Ascending aorta (tissue), 2 donors: Measurements from ENCODE around the gene TMEM163. TPM values are rescaled to one million over a fixed set of nuclear protein-coding genes. Genes with fewer than 3 reads are reported as not detected.

ENCODE experiments used
- DNase-seq, 2 donors: peaks; one replicate each; pipeline ENCODE4 v3.0.0-alpha.2; 2019; ENCODE audit warnings: low spot score in 2 of 2
- H3K27ac ChIP-seq, 2 donors: fragments of 200-600 bp; sonication (generic); one replicate each; pipeline ENCODE4 v1.5.1; 2016 to 2017; ENCODE audit warnings: mild to moderate bottlenecking in 1 of 2
- H3K27me3 ChIP-seq: fragments of 200-600 bp; sonication (generic); one replicate; pipeline ENCODE4 v1.5.1; 2017
- H3K36me3 ChIP-seq, 2 donors: fragments of 200-600 bp; sonication (generic); one replicate each; pipeline ENCODE4 v1.5.1; 2016
- H3K4me1 ChIP-seq, 2 donors: fragments of 200-600 bp; sonication (generic); one replicate each; pipeline ENCODE4 v1.5.1; 2016 to 2017; ENCODE audit warnings: mild to moderate bottlenecking in 1 of 2
- H3K4me3 ChIP-seq, 2 donors: fragments of 200-600 bp; sonication (generic); one replicate each; pipeline ENCODE4 v1.5.1; 2016 to 2017; ENCODE audit warnings: mild to moderate bottlenecking in 1 of 2
- H3K9me3 ChIP-seq, 2 donors: fragments of 200-600 bp; sonication (generic); one replicate each; pipeline ENCODE4 v1.5.1; 2016
- CTCF ChIP-seq, 3 experiments: fragments of 200-600 bp in 2 of 3; fragments of 450-650 bp in 1 of 3; sonication (generic) in 2 of 3; IDR thresholded peaks; one replicate each; pipeline ENCODE4 v1.5.1; 2016 to 2019; ENCODE audit warnings: antibody characterized with exemption in 3 of 3, mild to moderate bottlenecking in 1 of 3, moderate library complexity in 1 of 3
- intact Hi-C: fragments of 100-400 bp; cut with DNase I; formaldehyde crosslinking; loops from one replicate; pipeline ENCODE4 v1.15.1; 2023
- total RNA-seq: library from RNA; depleted of rRNA; stranded (reverse); fragments of >200 nt; gene quantifications from one replicate; pipeline ENCODE4 v1.1.0, GENCODE V29; 2016

TMEM163 gene
- total RNA-seq, 1 donor from 2014 or later: not detected

- Histone ChIP-seq H3K36me3 (peaks cover 10 to 15% of the 10 kb centered on the region in 2 donors), H3K27ac (no peak overlapping the region), H3K9me3 (no peaks in the 10 kb centered on the region), H3K4me1 (no peaks in the 10 kb centered on the region), H3K27me3 (no peaks in the 10 kb centered on the region), H3K4me3 (no peak overlapping the region)
- no peak for TF ChIP-seq CTCF (IDR thresholded peaks at IDR 0.05)
- DNase-seq: no peak
- intact Hi-C loops: no loop called here
Observed at GRCh38 chr2:134426721-134427120, 292.1 kb downstream of the TMEM163 start.

GRCh38 chr2:134425724-134426496 lies 292.9 kb downstream of the TMEM163 start:
- TF ChIP-seq CTCF (IDR thresholded peaks at IDR 0.05): no peak
- DNase-seq: no peak
- Histone ChIP-seq H3K36me3 (peaks cover 10 to 12% of the 10 kb centered on the region in 2 donors), H3K27me3 (no peaks in the 10 kb centered on the region), H3K4me1 (no peaks in the 10 kb centered on the region), H3K9me3 (no peaks in the 10 kb centered on the region), H3K27ac (no peak overlapping the region), H3K4me3 (no peak overlapping the region)
- intact Hi-C loops: no loop called here

GRCh38 chr2:134421556-134422328 lies 297.1 kb downstream of the TMEM163 start:
- Histone ChIP-seq H3K4me3 (no peak overlapping the region), H3K27ac (no peak overlapping the region), H3K4me1 (no peaks in the 10 kb centered on the region), H3K9me3 (no peaks in the 10 kb centered on the region), H3K27me3 (no peaks in the 10 kb centered on the region), H3K36me3 (peaks cover 0 to 3% of the 10 kb centered on the region in 2 donors)
- no peak for DNase-seq
- no peak for TF ChIP-seq CTCF (IDR thresholded peaks at IDR 0.05)
- intact Hi-C loops: no loop called here

- no peaks in the 10 kb centered on the region for H3K4me1 ChIP-seq
- no peak overlapping the region for H3K27ac ChIP-seq
- H3K4me3 ChIP-seq: no peak overlapping the region
- peaks cover 0 to 3% of the 10 kb centered on the region in 2 donors for H3K36me3 ChIP-seq
- DNase-seq: no peak
- TF ChIP-seq CTCF (IDR thresholded peaks at IDR 0.05): no peak
- no peaks in the 10 kb centered on the region for H3K9me3 ChIP-seq
- intact Hi-C loops: no loop called here
- H3K27me3 ChIP-seq: no peaks in the 10 kb centered on the region
Observed at GRCh38 chr2:134420920-134421319, 297.9 kb downstream of the TMEM163 start.

GRCh38 chr2:134420259-134420658 lies 298.5 kb downstream of the TMEM163 start:
- intact Hi-C loops: no loop called here

More at GRCh38 chr2:134420259-134420658, 298.5 kb downstream of the TMEM163 start:
- DNase-seq: no peak
- Histone ChIP-seq H3K4me1 (no peaks in the 10 kb centered on the region), H3K4me3 (no peak overlapping the region), H3K27me3 (no peaks in the 10 kb centered on the region), H3K36me3 (peaks cover 0 to 3% of the 10 kb centered on the region in 2 donors), H3K9me3 (no peaks in the 10 kb centered on the region), H3K27ac (no peak overlapping the region)
- TF ChIP-seq CTCF (IDR thresholded peaks at IDR 0.05): no peak
